Measurements from ENCODE around the gene TMEM184A.
A peak's percentile ranks its signal among the peaks of the same experiment; 100 is the strongest.

- TF ChIP-seq RFX5 (IDR thresholded peaks at IDR 0.05; ENCODE audit: borderline replicate concordance, low read depth, low read length) = no peak
- no peak for TF ChIP-seq POLR2AphosphoS5 (IDR thresholded peaks at IDR 0.05; ENCODE audit: low read depth, low read length)
- TF ChIP-seq POLR2A (IDR thresholded peaks at IDR 0.05; ENCODE audit: control extremely low read depth in 1 of 2, low read depth in 2 of 2, low read length in 2 of 2) = no peak
- TF ChIP-seq, protein P1, sequence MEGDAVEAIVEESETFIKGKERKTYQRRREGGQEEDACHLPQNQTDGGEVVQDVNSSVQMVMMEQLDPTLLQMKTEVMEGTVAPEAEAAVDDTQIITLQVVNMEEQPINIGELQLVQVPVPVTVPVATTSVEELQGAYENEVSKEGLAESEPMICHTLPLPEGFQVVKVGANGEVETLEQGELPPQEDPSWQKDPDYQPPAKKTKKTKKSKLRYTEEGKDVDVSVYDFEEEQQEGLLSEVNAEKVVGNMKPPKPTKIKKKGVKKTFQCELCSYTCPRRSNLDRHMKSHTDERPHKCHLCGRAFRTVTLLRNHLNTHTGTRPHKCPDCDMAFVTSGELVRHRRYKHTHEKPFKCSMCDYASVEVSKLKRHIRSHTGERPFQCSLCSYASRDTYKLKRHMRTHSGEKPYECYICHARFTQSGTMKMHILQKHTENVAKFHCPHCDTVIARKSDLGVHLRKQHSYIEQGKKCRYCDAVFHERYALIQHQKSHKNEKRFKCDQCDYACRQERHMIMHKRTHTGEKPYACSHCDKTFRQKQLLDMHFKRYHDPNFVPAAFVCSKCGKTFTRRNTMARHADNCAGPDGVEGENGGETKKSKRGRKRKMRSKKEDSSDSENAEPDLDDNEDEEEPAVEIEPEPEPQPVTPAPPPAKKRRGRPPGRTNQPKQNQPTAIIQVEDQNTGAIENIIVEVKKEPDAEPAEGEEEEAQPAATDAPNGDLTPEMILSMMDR (IDR thresholded peaks at IDR 0.05; ENCODE audit: control extremely low read depth in 1 of 3, insufficient read depth in 1 of 3, low read depth in 1 of 3, low read length in 3 of 3) = peak in 2 of 3 experiments; percentile 48 to 53; a peak in 3 of 4 replicates
- no peak for TF ChIP-seq MAX (IDR thresholded peaks at IDR 0.05)
- no peak for TF ChIP-seq EGR1 (IDR thresholded peaks at IDR 0.05; ENCODE audit: borderline replicate concordance, low read depth, low read length)
These were observed 2.3 kb upstream of the TMEM184A start for GRCh38 chr7:1558181-1558811.
